Suprapubic skin (tissue), 4 donors: ENCODE data around the gene MTERF4. TPM values are rescaled to one million over a fixed set of nuclear protein-coding genes. Genes with fewer than 3 reads are reported as not detected.

Source experiments
- DNase-seq, 2 donors: peaks; one replicate each; pipeline ENCODE4 v3.0.0-alpha.2; 2019; ENCODE audit warnings: low spot score in 2 of 2
- H3K27ac ChIP-seq: fragments of 200-600 bp; sonication (generic); one replicate; pipeline ENCODE4 v1.5.1; 2019
- H3K27me3 ChIP-seq: fragments of 200-600 bp; sonication (generic); one replicate; pipeline ENCODE4 v1.5.1; 2019
- H3K36me3 ChIP-seq: fragments of 200-600 bp; sonication (generic); one replicate; pipeline ENCODE4 v1.5.1; 2019
- H3K4me1 ChIP-seq: fragments of 200-600 bp; sonication (generic); one replicate; pipeline ENCODE4 v1.5.1; 2019
- H3K4me3 ChIP-seq: fragments of 200-600 bp; sonication (generic); one replicate; pipeline ENCODE4 v1.5.1; 2019; ENCODE audit warnings: mild to moderate bottlenecking
- H3K9me3 ChIP-seq: fragments of 200-600 bp; sonication (generic); one replicate; pipeline ENCODE4 v1.5.1; 2019
- EP300 ChIP-seq: sonication (generic); formaldehyde crosslinking; IDR thresholded peaks from one replicate; pipeline ENCODE4 v1.6.1; 2017; ENCODE audit warnings: antibody characterized with exemption
- POLR2A ChIP-seq, 2 donors: fragments of 450-650 bp; IDR thresholded peaks; one replicate each; pipeline ENCODE4 v1.6.1; 2017; ENCODE audit warnings: antibody characterized with exemption in 2 of 2, mild to moderate bottlenecking in 2 of 2, moderate library complexity in 2 of 2
- POLR2AphosphoS5 ChIP-seq, 3 donors: sonication (generic); formaldehyde crosslinking; IDR thresholded peaks; one replicate each; pipeline ENCODE4 v1.6.1; 2017; ENCODE audit warnings: antibody characterized with exemption in 3 of 3
- WGBS: methylation state at CpG from one replicate; pipeline ENCODE4 v1.1.5; 2018; 5-methylcytosine and 5-hydroxymethylcytosine counted together
- total RNA-seq, 4 donors: library from RNA; depleted of rRNA; stranded (reverse); fragments of >200 nt; gene quantifications; one replicate each; pipeline ENCODE4 v1.1.0, GENCODE V29; 2016
- TF ChIP-seq, protein P1 (sequence below), 2 donors: fragments of 200-600 bp in 1 of 2; fragments of 450-650 bp in 1 of 2; sonication (generic) in 1 of 2; IDR thresholded peaks; one replicate each; pipeline ENCODE4 v1.5.1; 2016 to 2019; ENCODE audit warnings: antibody characterized with exemption in 2 of 2, mild to moderate bottlenecking in 1 of 2, moderate library complexity in 1 of 2

Gene MTERF4
- 10 to 100 TPM; 30.0 to 81.8 (median 52.4) TPM for total RNA-seq

GRCh38 chr2:241102239-241102803 lies at the start of gene MTERF4:
MTERF4 (minus strand) TSS chr2:241102287; CDS start chr2:241102273, 14 bp downstream.
- Histone ChIP-seq H3K27ac (peak within 1 kb of the TSS; percentile 90), H3K27me3 (no peaks in the 10 kb centered on the region), H3K4me1 (peaks cover 29% of the 10 kb centered on the region), H3K36me3 (peaks cover 24% of the 10 kb centered on the region), H3K4me3 (peak within 1 kb of the TSS; percentile 97), H3K9me3 (no peaks in the 10 kb centered on the region)
- peak; percentile 2 to 20 for TF ChIP-seq POLR2A (IDR thresholded peaks at IDR 0.05)
- TF ChIP-seq POLR2AphosphoS5 (IDR thresholded peaks at IDR 0.05), result peak in 2 of 3 donors; percentile 71 to 94
- no peak for TF ChIP-seq EP300
- TF ChIP-seq, protein P1, sequence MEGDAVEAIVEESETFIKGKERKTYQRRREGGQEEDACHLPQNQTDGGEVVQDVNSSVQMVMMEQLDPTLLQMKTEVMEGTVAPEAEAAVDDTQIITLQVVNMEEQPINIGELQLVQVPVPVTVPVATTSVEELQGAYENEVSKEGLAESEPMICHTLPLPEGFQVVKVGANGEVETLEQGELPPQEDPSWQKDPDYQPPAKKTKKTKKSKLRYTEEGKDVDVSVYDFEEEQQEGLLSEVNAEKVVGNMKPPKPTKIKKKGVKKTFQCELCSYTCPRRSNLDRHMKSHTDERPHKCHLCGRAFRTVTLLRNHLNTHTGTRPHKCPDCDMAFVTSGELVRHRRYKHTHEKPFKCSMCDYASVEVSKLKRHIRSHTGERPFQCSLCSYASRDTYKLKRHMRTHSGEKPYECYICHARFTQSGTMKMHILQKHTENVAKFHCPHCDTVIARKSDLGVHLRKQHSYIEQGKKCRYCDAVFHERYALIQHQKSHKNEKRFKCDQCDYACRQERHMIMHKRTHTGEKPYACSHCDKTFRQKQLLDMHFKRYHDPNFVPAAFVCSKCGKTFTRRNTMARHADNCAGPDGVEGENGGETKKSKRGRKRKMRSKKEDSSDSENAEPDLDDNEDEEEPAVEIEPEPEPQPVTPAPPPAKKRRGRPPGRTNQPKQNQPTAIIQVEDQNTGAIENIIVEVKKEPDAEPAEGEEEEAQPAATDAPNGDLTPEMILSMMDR (IDR thresholded peaks at IDR 0.05), result no peak
- peak; percentile 90 to 92 for DNase-seq
- WGBS, result under 1% methylated on average over 31 of the region's 56 CpGs

DNA sequence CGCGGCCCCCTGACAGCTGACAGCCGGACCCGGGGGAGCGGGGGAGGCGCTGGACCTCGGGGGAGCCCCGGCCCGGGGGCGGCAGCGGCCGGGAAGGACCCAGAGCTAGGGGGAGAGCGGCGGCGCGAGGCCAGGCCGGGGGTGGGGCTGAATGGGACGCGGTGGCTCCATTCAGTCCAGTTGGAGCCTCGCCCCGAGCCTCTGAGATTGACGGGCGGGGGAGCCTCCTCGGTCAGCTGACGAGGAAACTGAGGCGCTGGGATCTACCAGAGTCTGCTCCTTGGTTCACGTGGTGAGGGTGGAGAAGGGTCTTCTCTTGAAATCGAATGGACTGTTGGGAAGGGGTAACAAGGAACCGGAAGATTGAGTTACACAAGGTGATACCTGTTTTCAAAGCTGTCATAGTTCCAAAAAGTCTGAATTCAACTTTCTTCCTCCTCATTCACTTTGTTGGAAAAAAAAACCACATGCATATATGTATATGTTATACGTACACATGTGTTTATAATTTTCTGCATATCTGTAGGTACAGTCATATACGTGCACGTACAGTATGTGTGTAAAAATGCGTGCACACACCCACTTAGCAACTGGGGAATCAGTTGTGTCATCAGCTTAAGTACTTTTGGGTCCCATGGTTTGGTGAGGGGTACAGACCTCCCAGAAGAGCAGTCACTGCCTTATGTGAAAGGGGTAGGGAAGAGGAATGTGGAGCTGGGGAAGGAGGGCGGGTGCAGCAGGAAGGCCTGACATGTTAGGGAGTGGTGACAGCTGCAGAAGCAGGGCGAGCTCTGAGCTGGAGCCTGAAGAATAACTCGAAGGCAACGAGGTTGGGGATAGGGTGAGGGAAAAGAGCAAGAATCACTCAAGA lies 48.8 kb upstream of the MTERF4 start:
- peak in 1 of 2 donors; percentile 69 for DNase-seq
- Histone ChIP-seq H3K27ac (peak overlapping the region; percentile 80), H3K4me1 (peaks cover 32% of the 10 kb centered on the region), H3K4me3 (peak overlapping the region; percentile 88), H3K27me3 (no peaks in the 10 kb centered on the region), H3K9me3 (no peaks in the 10 kb centered on the region), H3K36me3 (peaks cover 19% of the 10 kb centered on the region)
- TF ChIP-seq, protein P1 (IDR thresholded peaks at IDR 0.05), result no peak
- TF ChIP-seq POLR2AphosphoS5 (IDR thresholded peaks at IDR 0.05), result no peak
- TF ChIP-seq POLR2A (IDR thresholded peaks at IDR 0.05), result no peak
- TF ChIP-seq EP300, result no peak
- 12% methylated on average over 14 of the region's 37 CpGs for WGBS

DNA sequence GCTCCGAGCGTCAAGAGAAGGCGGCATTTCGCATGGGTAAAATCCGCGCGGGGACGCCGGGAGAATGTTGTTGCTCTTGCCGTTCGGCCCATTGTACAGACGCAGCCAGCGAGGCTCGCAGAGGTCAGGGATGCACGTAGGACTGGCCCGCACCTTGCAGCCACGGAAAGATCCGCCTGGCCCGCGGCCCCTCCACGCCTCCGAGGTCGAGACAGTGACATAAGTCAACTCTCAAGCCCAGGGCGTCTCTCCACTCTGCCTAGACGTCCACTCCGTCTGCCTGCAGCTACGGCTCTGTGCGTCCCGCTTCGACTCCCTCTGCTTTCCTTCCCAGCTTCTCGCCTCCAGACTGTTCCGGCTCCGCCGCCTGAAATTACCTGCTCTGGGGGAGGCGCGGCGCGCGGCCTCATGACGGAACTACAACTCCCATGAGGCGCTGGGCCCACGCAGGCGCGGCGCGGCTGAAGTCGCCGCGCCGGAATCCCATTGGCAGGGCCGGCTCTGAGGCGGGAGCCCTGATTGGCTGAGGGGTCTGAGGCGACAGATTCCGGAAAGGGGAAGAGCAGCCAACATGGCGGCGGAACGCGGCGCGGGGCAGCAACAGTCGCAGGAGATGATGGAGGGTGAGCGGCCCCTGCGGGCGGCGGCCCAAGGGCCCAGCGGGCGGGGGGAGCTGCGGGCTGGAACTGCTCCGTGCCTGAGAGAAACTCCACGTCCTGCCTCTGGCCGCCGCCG lies 48.0 kb upstream of the MTERF4 start, which contains the start of gene PPP1R7:
TSS of gene PPP1R7 (plus strand) at position 543 of the 735 bp plus-strand sequence. CDS start at position 572, 29 bp downstream.
- H3K9me3 ChIP-seq, result no peaks in the 10 kb centered on the region
- peak; percentile 96 to 98 for DNase-seq
- H3K27me3 ChIP-seq, result no peaks in the 10 kb centered on the region
- peak within 1 kb of the TSS; percentile 80 for H3K27ac ChIP-seq
- H3K4me3 ChIP-seq, result peak within 1 kb of the TSS; percentile 88
- 0% methylated on average over 1 of the region's 73 CpGs for WGBS
- H3K4me1 ChIP-seq, result peaks cover 32% of the 10 kb centered on the region
- peaks cover 13% of the 10 kb centered on the region for H3K36me3 ChIP-seq
- TF ChIP-seq EP300 (no peak), POLR2A (IDR thresholded peaks at IDR 0.05) (peak in 1 of 2 donors; percentile 74), POLR2AphosphoS5 (IDR thresholded peaks at IDR 0.05) (peak in 2 of 3 donors; percentile 12 to 43)
- TF ChIP-seq, protein P1 (IDR thresholded peaks at IDR 0.05), result no peak

DNA sequence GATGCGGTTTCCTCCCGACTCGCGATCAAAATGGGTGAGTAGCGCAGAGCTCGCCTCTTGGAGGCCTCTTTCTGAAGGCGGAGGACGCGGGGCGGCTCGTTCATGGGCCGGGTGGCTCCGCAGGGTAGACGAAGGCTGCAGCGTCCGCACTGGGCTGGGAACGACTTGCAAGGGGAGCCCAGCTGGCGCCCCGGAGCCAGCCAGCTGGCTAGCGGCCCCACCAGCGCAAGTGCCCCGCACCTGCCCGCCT lies 47.5 kb upstream of the MTERF4 start:
- Histone ChIP-seq H3K4me3 (peak overlapping the region; percentile 88), H3K36me3 (peaks cover 11% of the 10 kb centered on the region), H3K4me1 (peaks cover 32% of the 10 kb centered on the region), H3K27me3 (no peaks in the 10 kb centered on the region), H3K9me3 (no peaks in the 10 kb centered on the region), H3K27ac (peak overlapping the region; percentile 80)
- no CpG with 5 or more reads among the region's 23 CpGs for WGBS
- TF ChIP-seq, protein P1 (IDR thresholded peaks at IDR 0.05), result no peak
- TF ChIP-seq EP300, result no peak
- no peak for TF ChIP-seq POLR2AphosphoS5 (IDR thresholded peaks at IDR 0.05)
- TF ChIP-seq POLR2A (IDR thresholded peaks at IDR 0.05), result no peak
- no peak for DNase-seq
